Mucosa of stomach (tissue), 1 donor: ENCODE measurements around the gene SASH1.

ENCODE experiments used
- H3K27me3 ChIP-seq: one replicate; pipeline ENCODE4 v1.7.0; 2013; ENCODE audit warnings: mild to moderate bottlenecking, low read length; ENCODE audit not compliant: control insufficient read depth, insufficient read depth
- H3K36me3 ChIP-seq: one replicate; pipeline ENCODE4 v1.7.0; 2013; ENCODE audit warnings: low read length; ENCODE audit not compliant: control insufficient read depth, insufficient read depth
- H3K4me1 ChIP-seq: one replicate; pipeline ENCODE4 v1.7.0; 2013; ENCODE audit warnings: mild to moderate bottlenecking, low read length; ENCODE audit not compliant: control insufficient read depth, insufficient read depth
- H3K4me3 ChIP-seq: one replicate; pipeline ENCODE4 v1.7.0; 2013; ENCODE audit warnings: low read length
- H3K9ac ChIP-seq: one replicate; pipeline ENCODE4 v1.7.0; 2013; ENCODE audit warnings: mild to moderate bottlenecking, low read length, moderate library complexity
- H3K9me3 ChIP-seq: one replicate; pipeline ENCODE4 v1.7.0; 2013; ENCODE audit warnings: mild to moderate bottlenecking, low read length, moderate library complexity; ENCODE audit not compliant: control insufficient read depth
- donor health status: Pancreatic carcinoma.

The SASH1 gene

DNA sequence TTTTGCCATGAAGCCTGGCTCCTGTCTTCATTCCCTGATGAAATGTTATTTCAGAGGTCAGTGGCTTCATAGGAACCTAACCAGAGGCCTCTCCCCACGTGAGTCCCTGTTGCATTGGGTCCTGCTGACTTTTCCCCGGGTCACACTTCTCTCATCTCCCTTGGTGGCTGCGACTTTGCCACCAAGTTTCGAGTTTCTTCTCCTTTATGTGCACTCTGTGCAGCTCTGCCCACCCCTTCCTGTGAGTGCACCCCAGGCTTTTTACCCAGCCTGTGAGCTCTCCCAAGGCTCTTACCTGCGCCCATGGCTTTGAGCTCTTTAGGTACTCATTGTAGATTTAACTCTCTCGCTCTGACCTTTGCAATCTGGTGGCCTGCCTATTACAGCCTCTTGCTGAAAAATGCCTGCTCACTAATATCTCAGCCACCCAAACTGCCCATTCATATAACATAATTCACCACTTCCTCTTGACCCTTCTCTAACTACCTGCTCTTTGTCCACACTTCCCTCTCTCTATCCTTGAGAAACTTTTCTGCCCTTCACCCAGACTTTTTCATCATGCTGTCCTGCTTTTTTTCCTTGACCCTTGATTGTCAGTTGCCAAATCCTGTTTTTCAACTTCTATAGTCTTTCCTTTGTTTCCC, 105.9 kb downstream of the SASH1 start:
- no peaks in the 10 kb centered on the region for H3K4me1 ChIP-seq

DNA sequence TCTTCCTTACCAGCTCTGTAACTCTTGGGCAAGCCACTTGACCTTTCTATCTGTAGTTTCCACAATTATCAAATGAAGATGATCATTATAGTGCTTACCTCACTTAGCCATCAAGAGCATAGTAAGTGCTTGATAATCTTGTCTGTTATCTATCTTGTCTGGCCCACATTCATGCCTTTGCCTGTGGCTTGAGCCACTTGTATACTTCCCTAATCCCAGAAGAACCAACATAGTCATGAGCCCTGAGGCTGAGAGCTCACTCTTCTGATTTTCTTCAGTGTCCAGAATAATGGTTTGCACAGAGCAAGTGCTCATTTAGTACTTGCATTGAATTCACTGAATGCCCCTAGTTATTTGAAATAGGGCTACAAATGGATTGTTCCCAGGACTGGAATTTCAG, 108.2 kb downstream of the SASH1 start:
- no peaks in the 10 kb centered on the region for H3K9me3 ChIP-seq
- H3K4me1 ChIP-seq, result no peaks in the 10 kb centered on the region

More for the DNA sequence above, 105.9 kb downstream of the SASH1 start:
- Histone ChIP-seq H3K9me3 (no peaks in the 10 kb centered on the region), H3K27me3 (no peaks in the 10 kb centered on the region), H3K9ac (no peak overlapping the region), H3K36me3 (no peaks in the 10 kb centered on the region), H3K4me3 (no peak overlapping the region)

DNA sequence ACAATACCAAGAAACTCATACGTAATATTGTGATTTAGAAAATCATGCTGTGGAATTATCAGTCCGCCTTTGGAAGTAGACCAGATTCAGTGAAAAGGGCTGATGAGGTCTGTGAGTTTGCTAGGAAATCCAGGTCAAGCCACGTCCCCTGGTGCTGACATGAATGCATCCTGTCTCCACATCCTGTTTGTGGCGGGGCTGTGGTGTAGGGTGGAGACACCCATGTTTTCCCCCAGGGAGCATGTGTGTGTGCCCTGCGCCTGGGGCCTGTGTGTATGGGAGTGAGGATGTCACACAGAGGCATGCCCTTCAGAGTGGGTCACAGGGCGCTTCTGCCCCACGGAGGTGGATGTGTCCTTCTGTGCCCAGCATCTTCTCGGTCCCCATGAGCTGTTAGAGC, 109.1 kb downstream of the SASH1 start:
- Histone ChIP-seq H3K36me3 (no peaks in the 10 kb centered on the region), H3K27me3 (no peaks in the 10 kb centered on the region), H3K9me3 (no peaks in the 10 kb centered on the region), H3K4me3 (no peak overlapping the region), H3K9ac (no peak overlapping the region), H3K4me1 (no peaks in the 10 kb centered on the region)

More for the DNA sequence above, 108.2 kb downstream of the SASH1 start:
- no peaks in the 10 kb centered on the region for H3K36me3 ChIP-seq
- no peaks in the 10 kb centered on the region for H3K27me3 ChIP-seq
- H3K4me3 ChIP-seq, result no peak overlapping the region
- H3K9ac ChIP-seq, result no peak overlapping the region

DNA sequence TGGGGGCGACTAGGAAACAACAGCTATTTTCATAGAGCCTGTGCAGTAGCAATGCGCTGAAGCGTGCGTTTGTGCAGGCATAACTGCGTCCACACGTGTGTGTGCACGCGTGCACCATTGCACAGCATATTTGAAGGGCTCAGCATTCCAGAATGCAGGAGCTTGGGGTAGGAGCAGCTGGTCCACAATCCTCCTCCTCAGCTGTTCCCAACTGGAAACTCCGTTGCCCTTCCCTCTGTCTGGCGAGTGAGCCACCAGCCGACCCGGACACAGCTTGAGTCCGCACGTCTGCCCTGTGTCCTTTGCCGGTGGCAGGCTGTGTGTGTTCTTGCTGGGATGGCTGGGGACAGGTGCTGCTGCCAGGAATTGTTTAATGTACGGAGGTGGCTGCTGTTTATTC, 110.2 kb downstream of the SASH1 start:
- Histone ChIP-seq H3K4me1 (no peaks in the 10 kb centered on the region), H3K36me3 (no peaks in the 10 kb centered on the region)

DNA sequence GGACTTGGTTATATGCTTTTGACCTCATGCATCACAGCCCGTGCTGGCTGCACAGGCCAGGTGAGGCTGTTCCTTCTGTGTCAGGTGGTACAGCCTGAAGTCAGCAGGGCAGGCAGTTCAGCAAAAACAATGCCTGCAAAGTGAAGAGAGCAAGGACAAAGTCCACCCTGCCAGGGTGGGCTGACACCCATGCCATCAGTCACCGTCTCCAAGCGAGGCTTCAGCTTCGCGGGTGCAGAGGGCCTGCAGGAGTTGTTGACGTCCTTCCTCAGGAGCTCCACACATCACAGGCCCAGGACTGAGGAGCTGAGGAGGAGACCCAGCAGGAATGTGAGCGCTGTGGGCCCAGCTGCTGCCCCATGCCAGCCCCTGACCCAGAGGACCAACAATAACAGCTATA, 111.3 kb downstream of the SASH1 start:
- H3K27me3 ChIP-seq, result no peaks in the 10 kb centered on the region
- H3K4me3 ChIP-seq, result no peak overlapping the region
- no peaks in the 10 kb centered on the region for H3K36me3 ChIP-seq
- H3K9me3 ChIP-seq, result no peaks in the 10 kb centered on the region
- H3K9ac ChIP-seq, result no peak overlapping the region
- H3K4me1 ChIP-seq, result no peaks in the 10 kb centered on the region

More for the DNA sequence above, 110.2 kb downstream of the SASH1 start:
- no peak overlapping the region for H3K4me3 ChIP-seq
- no peak overlapping the region for H3K9ac ChIP-seq
- H3K27me3 ChIP-seq, result no peaks in the 10 kb centered on the region
- no peaks in the 10 kb centered on the region for H3K9me3 ChIP-seq

DNA sequence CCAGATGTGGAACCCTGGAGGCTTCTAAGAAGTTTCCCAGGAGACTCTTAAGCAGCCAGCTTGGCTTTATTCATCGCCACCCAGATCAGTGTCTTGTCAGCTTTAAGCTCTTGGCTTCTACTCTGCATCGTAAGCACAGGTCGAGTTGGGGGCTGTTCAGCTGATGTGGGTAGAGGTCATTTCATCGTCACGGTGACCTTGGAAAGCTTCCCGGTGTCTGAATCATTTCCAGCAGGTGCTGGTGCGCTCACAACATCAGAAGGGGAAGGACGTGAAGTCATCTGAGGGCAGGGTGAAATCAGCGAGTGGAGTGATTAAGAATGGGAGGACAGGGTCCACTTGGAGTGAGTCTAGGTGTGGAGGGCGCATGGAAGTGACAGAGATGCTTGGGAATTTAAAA, 112.6 kb downstream of the SASH1 start:
- Histone ChIP-seq H3K4me3 (no peak overlapping the region), H3K9ac (no peak overlapping the region), H3K9me3 (no peaks in the 10 kb centered on the region), H3K27me3 (no peaks in the 10 kb centered on the region), H3K36me3 (no peaks in the 10 kb centered on the region), H3K4me1 (no peaks in the 10 kb centered on the region)

DNA sequence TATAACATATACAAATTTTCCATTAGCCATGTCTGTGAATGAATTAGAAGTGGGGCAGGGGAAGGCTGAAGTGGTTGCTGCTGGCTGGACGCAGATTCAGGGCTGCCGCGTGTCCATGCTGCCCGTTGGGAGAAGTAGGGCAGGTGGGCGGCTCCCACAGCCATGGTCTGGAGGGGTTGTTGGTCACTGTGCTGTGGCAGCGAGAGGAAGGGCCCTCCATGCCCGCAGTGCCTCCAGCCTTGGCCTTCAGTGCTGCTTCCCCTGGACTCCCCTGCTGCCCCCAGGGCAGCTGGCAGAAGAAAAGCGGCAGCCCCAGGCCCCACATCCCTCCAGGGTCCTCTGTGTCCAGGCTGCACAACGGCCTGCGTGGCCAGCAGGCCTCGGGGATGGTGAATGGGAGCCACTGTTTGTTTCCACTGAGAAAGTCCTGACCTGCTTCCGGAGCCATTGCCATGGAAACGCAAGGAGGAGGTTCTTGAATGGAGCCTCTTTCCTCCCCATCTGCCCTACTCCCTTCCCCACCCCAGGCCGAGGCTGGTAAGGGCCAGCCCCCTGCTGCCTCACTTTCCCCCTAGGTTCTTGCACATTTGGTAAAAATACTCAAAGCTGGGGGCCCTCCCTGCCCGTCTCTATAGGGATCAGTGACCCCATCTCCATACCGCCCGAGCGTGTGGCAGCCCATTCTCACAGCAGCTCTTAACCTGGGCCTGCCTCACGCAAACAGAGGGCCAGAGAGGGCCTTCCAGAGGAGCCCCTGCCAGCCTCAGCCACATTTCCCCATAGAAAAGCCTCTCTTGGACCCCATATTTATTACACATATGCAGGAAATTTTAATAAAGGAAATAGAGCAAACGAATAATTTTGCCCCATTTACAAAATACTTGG, 113.3 kb downstream of the SASH1 start:
- Histone ChIP-seq H3K9ac (no peak overlapping the region), H3K4me1 (no peaks in the 10 kb centered on the region)

DNA sequence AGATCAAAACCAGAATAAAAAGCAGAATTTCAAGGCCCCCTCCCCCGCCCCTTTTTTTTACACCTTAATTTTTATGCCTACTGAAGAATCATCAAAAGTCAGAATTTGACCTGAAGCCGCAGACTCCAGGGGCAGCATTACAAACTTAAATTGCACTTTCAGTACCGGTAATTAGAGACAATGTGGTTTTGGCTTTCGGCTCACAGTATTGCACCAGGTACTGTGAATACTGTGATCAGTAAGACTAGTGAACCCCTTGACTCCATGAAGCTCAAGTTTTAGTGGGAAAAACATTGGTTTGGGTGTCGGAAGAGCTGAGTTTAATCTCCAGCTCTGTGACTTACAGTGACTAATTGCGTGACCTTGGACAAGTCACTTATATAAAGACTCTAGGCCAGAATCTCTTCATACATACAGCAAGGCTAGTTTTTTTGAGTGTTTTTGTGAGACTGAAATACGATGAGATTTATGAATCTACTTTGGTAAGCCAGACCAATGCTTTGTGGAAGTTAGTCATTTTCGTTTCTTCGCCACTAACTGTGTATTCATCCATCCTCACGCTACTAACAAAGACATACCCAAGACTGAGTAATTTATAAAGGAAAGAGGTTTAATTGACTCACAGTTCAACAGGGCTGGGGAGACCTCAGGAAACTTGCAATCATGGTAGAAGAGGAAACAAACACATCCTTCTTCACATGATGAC, 114.7 kb downstream of the SASH1 start:
- H3K9me3 ChIP-seq, result no peaks in the 10 kb centered on the region
- H3K4me1 ChIP-seq, result no peaks in the 10 kb centered on the region
- no peaks in the 10 kb centered on the region for H3K27me3 ChIP-seq
- H3K36me3 ChIP-seq, result no peaks in the 10 kb centered on the region
- H3K4me3 ChIP-seq, result no peak overlapping the region
- no peak overlapping the region for H3K9ac ChIP-seq

More for the DNA sequence above, 113.3 kb downstream of the SASH1 start:
- Histone ChIP-seq H3K4me3 (no peak overlapping the region), H3K9me3 (no peaks in the 10 kb centered on the region), H3K36me3 (no peaks in the 10 kb centered on the region), H3K27me3 (no peaks in the 10 kb centered on the region)

DNA sequence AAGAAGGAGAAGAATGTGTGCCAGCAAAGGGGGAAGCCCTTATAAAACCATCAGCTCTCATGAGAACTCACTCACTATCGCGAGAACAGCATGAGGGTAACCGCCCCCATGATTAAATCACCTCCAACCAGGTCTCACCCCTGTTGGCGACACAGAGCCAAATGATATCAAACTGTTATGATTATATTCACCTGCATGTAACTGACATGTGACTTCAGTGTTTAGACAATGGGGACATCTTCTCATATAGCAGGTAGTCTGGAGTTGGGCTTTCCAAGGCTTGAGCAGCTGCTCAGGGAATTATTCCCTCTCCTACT, 115.2 kb downstream of the SASH1 start:
- no peaks in the 10 kb centered on the region for H3K9me3 ChIP-seq
- no peaks in the 10 kb centered on the region for H3K4me1 ChIP-seq
- no peak overlapping the region for H3K4me3 ChIP-seq
- H3K9ac ChIP-seq, result no peak overlapping the region
- no peaks in the 10 kb centered on the region for H3K27me3 ChIP-seq
- H3K36me3 ChIP-seq, result no peaks in the 10 kb centered on the region

DNA sequence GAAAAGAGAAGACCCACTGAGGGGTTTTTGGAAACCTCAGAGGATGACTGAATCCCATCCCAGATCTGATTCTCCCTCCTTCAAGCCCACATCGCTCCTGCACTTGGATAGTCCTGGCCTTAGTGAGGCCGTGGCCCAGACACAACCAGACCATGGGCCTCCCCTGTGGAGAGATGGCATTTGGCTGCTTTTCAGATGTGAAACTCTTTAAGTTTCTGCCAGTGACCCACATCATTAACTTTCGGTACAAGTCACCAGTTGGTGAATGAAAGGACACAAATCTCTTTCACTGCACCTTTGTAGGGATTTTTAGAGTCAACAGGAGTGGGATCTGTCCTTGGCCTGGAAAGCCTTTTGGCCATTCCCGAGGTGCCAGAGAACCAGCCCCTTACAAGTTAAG, 116.6 kb downstream of the SASH1 start:
- Histone ChIP-seq H3K27me3 (no peaks in the 10 kb centered on the region), H3K9ac (no peak overlapping the region), H3K4me1 (no peaks in the 10 kb centered on the region), H3K4me3 (no peak overlapping the region), H3K36me3 (no peaks in the 10 kb centered on the region), H3K9me3 (no peaks in the 10 kb centered on the region)

DNA sequence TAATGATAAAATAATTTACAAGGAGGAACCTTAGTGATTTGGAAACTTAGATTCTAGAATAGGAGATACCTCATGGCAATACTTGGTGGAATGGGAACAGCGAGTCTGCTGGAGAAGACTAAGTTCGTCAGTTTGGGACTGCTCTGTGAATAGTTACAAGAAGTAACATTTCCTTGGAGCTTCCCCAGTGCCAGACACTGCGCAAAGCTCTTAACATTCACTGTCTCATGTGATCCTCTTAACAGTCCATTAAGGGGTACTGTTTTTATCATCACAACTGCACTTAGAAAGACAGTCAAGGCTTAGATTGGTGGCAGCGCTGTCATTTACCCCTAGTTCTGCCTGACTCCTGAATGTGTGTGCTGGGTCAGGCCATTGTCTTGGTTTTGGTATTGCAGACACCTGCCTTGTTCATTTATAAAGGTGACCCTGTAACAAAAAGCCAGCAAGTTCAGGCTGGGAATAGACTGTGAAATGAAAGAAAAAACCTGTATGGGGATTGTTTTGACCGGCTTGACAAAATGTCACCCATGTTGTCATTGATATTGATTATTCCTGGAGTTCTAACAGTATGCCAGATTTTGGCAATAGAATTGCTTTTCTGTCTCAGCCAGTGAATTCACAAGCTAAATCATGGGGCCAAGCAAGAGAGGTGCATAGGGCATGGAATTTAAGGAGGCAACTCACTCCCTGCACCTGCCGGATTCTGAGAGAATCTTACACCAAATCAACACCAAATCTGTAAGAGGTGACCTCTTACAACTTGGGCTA, 118.4 kb downstream of the SASH1 start:
- no peaks in the 10 kb centered on the region for H3K4me1 ChIP-seq

More for the DNA sequence above, 118.4 kb downstream of the SASH1 start:
- no peak overlapping the region for H3K9ac ChIP-seq
- H3K27me3 ChIP-seq, result no peaks in the 10 kb centered on the region
- H3K9me3 ChIP-seq, result no peaks in the 10 kb centered on the region
- no peaks in the 10 kb centered on the region for H3K36me3 ChIP-seq
- H3K4me3 ChIP-seq, result no peak overlapping the region
